DND-41 (cell line): ENCODE results near the gene NDUFC2.

Experiments
- EZH2 ChIP-seq: IDR thresholded peaks from 3 replicates; pipeline ENCODE4 v1.6.1; 2012; ENCODE audit warnings: borderline replicate concordance, low read depth, mild to moderate bottlenecking, moderate library complexity, low read length, inconsistent platforms; ENCODE audit not compliant: severe bottlenecking
- TF ChIP-seq, protein P1 (sequence below): IDR thresholded peaks from 2 replicates; pipeline ENCODE4 v1.5.1; 2012; ENCODE audit warnings: borderline replicate concordance, low read length, moderate library complexity, mild to moderate bottlenecking; ENCODE audit not compliant: poor library complexity, severe bottlenecking; ENCODE audit errors: extremely low read depth

DNA sequence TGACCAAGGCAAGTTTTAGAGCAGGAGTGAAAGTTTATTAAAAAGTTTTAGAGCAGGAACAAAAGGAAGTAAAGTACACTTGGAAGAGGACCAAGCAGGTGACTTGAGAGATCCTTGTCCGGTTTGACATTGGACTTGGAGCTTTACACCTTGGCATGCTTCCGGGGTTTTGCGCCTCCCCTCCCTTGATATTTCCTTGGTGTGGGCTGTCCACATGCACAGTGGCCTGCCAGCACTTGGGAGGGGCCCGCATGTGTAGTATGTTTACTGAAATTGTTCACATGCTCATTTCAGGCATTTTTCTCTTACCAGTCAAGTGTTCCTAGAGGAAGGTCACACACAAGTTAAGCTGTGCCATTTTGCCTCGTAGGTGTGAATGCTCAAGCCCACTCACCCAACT is 35.0 kb downstream of the NDUFC2 start:
- TF ChIP-seq, protein P1, sequence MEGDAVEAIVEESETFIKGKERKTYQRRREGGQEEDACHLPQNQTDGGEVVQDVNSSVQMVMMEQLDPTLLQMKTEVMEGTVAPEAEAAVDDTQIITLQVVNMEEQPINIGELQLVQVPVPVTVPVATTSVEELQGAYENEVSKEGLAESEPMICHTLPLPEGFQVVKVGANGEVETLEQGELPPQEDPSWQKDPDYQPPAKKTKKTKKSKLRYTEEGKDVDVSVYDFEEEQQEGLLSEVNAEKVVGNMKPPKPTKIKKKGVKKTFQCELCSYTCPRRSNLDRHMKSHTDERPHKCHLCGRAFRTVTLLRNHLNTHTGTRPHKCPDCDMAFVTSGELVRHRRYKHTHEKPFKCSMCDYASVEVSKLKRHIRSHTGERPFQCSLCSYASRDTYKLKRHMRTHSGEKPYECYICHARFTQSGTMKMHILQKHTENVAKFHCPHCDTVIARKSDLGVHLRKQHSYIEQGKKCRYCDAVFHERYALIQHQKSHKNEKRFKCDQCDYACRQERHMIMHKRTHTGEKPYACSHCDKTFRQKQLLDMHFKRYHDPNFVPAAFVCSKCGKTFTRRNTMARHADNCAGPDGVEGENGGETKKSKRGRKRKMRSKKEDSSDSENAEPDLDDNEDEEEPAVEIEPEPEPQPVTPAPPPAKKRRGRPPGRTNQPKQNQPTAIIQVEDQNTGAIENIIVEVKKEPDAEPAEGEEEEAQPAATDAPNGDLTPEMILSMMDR, result no peak
- no peak for TF ChIP-seq EZH2
